Measurements from ENCODE around the gene SYT13.

SYT13 gene

DNA sequence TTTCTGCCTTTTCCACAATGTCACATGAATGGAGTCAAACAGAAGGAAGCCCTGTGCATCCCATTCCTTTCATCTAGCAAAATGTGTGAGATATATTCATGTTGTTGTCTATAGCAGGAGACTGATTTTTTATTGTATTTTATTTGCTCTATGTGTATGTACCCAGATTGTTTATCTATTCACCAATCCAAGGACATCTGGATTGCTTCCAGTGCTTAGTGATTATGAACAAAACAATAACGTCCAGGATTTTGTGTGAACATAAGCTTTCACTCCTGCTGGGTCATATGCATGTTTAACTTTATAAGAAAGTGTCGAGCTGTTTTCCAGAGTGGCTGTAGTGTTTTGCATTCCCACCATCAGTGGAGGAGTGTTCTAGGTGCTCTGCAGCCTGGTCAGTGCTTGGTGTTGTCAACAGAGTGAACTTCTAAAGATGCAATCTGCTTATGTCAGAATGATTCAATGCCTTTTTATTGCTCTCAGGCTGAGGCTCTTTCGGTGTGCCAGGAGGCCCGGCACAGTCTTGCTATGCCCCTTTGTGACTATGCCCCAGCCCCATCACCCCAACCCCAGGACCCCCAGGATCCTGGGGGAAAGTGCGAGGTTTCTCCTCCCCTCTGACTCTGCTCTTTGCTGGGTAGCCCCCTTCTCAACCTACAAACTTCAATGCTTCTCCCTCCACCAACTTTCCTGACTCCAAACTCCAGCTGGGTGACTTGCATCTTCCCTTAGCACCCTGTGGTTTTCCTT is 19.9 kb upstream of the SYT13 start:
- DNase-seq (ENCODE audit: low spot score) = no peak

DNA sequence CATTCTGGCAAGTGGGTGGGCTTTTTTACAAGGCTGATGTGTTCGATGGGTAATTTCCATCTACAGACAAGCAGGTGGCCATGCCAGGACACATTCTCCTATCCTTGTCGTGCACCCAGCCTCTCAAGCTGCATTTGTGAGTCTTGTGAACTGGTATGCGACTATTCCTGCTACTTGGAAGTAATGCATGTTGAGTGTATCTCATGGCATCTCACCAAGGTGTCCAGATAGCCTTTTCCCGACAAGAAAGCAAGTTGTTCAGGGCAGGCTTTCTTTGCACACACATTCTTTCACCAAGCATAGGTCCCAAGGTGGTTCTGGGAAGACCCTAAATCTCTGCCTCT is 18.8 kb upstream of the SYT13 start:
- no peak for DNase-seq (ENCODE audit: low spot score)

DNA sequence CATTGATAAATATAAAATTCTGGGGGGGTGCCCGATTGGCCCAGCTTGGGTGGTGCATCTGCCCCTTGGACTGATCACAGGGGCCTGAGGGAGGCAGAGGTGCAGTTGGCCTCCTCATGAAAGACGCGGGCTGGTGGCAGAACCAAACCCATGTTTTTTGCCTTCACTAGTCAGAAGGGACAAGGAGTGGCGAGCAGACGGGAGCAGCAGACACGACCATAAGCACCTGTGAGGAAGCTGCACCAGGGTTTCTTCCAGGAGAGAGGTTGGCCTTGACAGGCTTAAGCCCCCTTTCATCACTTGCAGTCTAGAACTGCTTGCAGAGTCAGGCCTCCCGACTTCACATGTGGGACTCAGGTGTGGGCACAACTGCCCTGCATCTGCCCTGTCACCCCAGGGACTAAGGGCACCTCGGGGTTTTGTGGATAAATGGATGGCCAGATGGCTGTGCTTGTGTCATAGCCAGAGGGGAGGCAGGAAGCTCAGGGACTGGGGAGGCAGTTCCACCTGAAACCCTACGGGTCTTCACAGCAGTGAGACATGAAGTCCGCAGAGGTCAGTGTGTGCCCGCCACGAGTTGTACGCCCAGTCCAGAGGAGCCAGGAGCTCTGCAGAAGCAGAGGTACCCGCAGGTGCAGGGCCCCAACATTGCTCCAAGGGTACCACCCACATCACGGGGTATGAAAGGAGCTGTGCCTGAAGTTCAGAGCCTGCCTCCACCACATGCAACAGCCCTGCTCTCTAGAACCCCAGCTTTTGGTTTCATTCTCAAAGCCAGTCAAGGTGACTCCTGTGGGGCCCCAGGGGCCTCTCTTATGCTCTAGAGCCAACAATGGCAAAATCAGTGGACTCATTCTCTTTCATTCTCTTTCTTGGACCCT is 18.2 kb upstream of the SYT13 start:
- no peak for DNase-seq (ENCODE audit: low spot score)

DNA sequence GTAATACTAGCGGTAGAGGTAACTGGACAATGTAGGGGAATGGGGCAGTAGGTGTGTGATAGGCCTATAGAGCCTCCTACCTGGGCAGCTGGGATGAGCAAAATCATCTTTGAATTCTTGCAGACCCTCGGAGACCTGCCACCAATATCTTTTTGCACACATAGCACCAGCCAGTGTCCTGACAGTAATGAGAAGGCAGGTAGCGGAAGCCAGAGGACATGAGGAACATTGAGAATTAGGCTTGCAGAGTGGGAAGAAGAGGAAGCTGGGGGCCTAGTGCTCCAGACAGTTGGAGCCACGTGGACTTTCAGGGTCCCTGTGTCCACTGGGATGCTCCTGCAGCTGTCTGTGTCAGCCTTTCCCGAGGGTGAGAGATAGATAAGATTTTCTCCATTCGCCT is 17.2 kb upstream of the SYT13 start:
- no peak for DNase-seq (ENCODE audit: low spot score)

DNA sequence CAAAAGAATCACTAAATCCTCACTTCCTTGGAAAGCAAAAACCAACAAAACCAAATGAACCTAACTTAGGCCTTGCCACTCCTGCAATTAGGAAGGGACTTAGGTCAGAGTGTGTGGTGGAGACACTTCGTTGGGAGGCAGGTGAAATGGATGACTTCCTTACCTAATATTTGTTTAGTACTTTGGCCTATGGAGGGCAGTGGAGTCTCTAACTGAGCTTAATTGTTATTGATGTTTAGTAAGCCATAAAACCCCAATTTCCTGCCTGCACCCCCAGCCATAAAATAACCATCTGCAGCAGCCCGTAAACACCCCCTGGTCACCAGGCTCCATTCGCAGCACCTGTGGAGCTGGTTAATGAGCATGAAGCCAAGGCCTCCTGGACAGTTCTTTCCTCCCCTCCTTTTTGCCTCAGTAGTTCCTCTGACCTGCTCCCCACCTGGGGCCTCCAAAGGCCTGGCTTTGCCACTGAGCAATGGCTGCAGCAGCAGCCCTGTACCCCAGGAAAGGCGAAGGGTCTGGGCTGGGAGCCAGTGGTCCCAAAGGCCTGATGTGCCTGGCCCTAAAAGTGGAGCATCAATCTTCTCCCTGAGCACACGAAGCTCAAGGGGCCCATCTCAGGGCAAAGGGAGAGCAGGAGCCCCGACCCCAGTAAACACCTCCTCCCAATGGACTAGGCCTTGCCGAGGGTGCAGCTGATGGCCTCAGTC is 15.6 kb upstream of the SYT13 start:
- DNase-seq (ENCODE audit: low spot score) = no peak

DNA sequence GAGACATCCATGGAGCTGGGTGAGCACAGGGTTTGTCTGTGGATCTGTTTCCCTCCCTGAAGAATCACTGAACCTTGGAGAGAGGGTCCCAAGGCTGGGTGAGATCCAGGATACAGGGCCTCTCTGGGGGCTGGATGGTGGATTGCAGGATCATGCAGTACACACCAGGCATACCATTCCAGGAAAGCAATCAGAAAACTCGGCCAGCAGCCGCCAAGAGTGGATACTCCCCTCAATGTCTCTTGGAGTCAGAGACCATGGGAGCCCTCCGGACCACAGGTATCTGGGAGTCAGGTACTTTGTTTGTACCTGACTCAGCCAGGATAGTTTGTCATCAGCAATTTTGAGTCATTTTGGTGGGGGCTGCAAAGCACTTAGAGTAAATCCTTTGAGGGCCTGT is 14.6 kb upstream of the SYT13 start:
- DNase-seq (ENCODE audit: low spot score) = no peak

DNA sequence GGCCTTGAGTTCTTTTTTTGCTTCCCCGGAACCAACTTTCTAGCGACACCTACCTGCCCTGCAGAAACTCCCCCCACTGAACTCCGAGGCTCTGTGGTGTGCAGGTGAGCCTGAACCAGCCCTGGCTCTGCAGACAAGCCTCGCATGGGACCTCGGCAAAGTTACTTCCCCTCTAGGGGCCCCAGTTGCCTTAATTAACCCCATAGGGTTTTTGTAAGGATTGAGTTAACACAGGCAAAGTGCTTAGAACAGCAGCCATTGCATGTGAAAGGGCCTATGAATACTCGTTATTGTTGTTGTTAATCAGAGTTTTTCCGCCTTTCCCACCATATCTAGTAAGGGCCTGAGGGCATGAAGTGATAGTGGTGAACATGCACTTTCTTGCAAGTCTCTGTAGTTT is 12.6 kb upstream of the SYT13 start:
- no peak for DNase-seq (ENCODE audit: low spot score)

DNA sequence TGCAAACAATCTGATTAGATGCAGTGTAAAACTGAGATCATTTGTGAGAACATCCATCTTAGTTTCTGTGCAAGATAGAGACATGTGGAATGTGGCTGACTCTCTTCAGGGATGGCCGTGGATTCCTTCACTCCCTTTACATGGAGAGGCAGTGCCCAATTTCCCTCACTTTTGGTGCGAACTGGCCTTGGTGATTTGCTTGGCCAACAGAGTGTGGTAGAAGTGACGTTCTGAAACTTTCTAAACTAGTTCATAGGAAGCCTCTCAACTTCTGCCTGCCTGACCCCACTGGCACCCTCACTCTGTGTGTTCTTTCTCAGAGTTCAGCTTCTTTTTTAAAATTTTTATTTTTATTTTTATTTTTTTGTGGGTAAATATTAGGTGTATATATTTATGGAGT is 9.9 kb upstream of the SYT13 start:
- no peak for DNase-seq (ENCODE audit: low spot score)

DNA sequence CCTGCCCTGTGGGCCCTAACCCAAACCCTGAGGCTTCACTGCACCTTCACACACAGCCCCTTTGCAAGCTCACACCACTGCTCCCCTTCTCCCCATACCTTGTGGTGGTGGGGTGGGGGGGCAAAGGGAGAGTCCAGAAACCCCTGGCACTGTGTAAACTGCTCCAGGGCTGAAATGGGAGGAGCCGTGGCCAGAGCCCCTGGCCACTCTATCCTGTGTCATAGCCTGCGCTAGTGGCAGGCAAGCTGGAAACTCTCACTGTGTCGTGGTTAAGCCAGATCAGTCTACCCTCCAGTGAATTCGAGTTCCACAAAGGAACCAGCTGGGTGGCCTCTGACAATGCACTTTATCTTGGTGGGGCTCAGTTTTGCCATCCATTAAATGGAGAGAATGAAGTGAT is 8.4 kb upstream of the SYT13 start:
- no peak for DNase-seq (ENCODE audit: low spot score)

DNA sequence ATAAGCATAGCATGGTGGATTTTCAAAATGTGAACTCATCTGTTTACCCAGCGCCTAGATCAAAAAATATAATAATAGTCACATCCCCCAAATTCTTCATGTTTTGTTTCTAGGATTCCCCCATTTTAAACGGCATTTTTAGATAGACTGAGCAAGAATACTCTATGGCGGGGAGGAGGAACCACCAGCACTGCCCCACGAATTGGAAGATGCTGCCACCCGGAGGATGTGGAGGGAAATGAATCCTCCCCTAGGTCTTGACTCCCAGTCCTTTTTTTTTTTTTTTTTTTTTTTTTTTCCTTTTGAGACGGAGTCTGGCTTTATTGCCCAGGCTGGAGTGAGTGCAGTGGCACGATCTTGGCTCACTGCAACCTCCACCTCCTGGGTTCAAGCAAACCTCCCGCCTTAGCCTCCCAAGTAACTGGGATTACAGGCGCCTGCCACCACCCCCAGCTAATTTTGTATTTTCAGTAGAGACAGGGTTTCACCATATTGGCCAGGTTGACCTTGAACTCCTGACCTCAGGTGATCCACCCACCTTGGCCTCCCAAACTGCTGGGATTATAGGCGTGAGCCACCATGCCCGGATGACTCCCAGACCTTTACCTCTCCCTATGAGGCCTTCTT is 7.5 kb upstream of the SYT13 start:
- peak; percentile 93 for DNase-seq (ENCODE audit: low spot score)

DNA sequence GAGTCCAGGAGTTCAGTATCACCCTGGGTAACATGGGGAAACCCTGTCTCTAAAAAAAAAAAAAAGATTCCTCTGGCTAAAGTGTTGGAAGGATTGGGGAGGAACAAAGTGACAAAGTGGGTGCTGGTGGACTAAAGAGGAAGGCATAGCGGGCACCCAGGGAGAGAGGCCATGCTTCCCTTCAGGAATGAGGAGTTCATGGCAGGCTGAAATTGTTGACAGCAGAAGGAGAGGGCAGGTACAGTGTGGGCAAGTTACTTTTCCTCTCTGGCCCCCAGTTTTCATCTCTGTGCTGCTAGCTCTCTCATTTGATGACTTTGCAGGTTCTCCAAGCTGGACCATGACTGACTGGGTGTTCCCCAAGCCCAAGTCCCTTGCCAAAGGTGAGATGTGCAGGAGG is 4.4 kb upstream of the SYT13 start:
- no peak for DNase-seq (ENCODE audit: low spot score)

DNA sequence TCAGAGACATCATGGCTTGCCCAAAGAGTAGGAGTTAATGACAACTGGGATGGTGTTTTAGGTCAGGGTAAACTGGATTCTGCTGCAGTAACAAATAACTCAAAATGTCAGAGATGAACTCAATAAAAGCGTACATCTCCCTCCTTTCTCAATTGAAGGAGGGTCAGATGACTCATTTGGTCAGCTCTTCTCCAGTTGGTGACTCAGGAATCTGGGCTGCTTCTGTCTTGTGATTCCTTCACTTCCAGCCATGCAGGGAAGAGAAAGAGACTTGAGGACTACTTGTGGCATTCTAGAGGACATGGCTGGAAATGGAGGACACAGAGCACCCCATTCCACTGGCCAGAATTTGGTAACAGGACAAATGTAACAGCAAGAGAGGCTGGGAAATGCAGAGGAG is 3.2 kb upstream of the SYT13 start:
- peak; percentile 51 for DNase-seq (ENCODE audit: low spot score)

DNA sequence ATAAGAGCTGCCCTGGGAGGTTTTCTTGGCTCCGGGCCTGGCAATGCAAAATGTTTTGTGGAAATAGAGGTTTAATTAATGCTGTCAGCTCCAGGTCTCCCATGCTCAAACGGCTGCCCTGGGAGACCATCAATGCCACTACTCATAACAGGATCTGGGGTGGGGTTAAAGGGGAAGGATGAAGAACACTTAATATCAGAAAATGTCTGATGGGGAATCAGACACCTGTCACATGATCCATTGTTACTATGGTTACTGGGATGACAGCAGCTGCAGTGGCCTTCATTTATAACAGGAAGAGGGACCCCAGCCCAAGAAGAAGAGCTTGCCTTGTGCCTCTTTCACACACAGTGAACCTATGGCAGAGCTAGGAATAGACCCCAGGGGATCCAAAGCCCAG is 2.2 kb upstream of the SYT13 start:
- no peak for DNase-seq (ENCODE audit: low spot score)

DNA sequence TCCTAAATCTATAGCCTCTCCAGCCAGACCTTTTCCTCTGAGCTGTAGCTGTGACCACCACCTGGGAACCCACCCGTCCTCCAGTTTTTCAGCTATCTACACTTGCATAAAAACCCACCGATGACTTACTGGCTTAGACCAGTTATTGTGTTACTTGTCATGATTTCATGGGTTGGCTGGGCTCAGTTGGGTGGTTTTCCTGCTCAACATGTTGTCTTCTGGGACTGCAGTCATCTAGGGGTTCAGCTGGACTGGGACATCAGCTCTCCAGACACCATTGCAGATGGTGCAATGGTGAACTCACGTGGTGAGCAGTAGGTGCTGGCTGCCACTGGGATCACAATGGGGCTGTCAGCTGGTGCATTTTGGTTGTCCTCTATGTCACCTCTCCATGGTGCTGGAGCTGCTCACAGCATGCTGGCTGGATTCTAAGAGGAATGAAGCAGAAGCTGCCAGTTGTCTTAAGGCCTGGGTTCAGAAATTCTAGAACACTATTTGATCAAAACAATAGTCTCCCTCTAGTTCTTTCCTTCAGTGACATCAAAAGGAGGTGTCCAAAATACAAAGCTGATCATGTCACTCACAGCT is 1.3 kb upstream of the SYT13 start:
- no peak for DNase-seq (ENCODE audit: low spot score)

DNA sequence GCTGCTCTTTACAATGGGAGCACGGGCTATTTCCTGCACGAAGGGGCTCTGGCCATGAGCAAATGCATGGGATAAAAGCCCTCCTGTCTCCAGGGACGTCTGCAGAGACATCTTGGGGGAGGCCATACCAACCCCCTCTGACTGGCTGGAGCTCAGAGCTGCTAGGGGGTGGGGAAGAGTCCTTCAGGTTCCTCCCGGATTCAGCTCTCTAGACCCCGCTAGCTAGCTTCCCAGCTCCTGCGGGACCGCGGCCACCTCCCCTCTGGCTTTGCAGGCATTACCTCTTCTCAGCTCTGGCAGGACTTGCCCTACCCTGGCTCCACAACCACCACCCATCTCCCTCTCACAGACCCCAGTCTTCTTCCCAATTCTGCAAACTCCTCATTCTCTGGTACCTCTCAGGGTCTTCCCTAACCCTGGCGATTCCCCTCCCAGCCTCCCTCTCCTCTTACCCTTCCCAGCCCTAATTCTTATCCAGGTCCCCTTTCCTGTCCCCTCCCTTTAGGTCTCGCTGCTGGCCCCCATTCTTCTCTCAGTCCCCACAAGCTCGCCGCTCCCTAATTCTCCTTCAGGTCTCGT is 802 bp downstream of the SYT13 start:
- DNase-seq (ENCODE audit: low spot score) = no peak

DNA sequence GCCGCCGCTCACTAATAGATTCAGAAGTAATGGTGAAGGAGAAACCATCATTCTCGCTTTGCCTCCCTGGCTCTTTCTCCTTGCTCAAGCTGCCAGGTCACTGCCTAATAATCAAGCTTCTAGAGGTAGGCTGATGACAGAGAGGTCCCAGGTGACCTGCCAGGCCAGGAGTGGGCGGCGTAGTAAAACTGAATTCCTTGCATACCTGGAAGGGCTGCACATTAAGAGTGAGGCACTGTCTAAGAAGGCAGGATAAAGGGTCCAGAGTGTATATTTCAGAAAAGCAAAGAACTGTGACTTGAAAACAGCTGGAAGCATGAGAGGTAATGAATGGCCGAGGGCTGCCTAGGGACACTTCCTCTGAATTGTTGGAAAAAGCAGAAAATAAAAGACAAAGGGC is 4.1 kb downstream of the SYT13 start:
- DNase-seq (ENCODE audit: low spot score) = no peak

DNA sequence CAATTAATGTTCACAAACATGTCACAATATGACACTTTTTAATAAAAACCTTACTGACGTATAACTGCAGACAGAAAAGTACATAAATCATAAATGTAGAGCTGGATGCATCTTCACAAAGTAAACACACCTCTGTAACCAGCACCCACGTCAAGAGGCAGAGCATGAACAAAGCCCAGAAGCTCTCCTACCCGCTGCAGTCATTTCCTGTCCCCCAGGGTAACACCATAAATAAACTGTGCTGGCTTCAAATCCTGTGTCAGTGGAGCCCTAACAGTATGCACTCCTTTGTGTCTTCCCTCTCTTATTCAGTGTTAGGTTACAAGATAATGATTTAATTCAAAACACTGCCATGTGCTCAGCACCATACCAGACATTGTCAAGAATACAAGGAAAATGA is 5.7 kb downstream of the SYT13 start:
- DNase-seq (ENCODE audit: low spot score) = no peak

DNA sequence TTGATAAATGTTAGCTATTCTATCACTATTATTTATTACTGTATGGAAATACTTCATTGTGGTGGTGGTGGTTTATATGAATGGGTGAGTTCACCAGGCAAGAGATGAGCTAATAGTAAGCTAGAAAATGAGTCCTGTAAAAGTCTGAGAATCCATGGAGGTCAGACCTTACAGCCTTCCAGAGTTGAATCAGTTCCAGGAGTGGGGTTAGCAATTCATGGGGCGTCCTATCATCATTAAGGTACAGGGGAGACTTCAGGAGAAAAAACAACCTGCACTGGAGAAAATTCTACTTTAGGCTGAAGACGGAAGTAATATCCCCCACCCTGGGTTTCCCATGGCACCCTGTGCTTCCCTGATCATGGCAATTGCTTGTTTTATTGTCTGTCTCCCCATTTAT is 6.5 kb downstream of the SYT13 start:
- DNase-seq (ENCODE audit: low spot score) = no peak

DNA sequence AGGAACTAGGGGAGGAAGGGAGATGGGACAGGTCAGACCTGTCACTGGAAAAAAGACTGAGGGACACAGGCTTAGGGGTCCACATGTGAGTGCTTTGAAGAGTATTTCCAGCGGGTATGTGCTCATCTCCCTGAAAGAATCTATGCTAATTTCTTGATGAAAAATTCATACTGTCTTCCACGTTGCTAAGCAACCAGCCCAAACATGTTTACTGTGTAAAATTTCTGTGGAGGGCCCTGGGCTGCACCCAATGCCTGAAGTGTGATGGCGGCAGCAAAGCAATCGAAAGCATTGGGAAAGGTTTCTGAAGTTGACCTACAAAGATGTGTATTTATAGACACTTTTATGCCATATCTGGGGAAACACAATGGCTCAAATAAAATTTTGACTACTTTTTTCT is 7.4 kb downstream of the SYT13 start:
- DNase-seq (ENCODE audit: low spot score) = no peak

DNA sequence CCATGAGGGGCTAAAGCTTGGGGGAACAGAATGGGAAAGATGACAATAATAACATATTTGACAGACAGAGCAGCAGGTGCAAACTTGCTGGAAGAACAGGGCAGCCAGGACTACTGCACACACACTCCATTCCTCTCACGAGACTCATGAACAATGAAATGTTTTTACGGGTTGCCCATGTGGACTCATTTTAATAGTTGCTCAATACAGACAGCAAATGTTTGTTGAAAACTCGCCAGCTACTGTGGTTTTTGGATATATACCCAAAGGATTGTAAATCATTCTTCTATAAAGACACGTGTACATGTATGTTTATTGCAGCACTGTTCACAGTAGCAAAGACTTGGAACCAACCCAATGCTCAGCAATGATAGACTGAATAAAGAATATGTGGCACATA is 10.3 kb downstream of the SYT13 start:
- DNase-seq (ENCODE audit: low spot score) = no peak

DNA sequence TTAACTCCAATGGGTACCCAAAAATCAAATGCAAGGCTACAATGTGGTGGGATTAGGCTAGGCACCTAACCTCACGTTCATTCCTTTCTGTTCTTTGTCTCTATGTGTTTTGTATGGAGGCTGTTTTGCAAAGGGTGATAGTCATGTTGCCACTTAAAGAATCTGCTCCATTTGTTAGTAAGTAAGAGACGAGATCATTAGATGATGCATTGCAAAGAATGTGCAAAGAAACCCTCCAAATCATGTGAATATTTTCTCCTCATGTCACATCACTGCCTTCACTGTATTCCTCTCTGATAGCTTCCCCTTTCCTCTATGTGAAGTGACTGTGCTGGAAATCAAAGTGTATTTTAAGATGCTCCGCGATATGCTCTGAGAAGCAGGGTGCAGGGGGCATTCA is 11.9 kb downstream of the SYT13 start:
- no peak for DNase-seq (ENCODE audit: low spot score)

DNA sequence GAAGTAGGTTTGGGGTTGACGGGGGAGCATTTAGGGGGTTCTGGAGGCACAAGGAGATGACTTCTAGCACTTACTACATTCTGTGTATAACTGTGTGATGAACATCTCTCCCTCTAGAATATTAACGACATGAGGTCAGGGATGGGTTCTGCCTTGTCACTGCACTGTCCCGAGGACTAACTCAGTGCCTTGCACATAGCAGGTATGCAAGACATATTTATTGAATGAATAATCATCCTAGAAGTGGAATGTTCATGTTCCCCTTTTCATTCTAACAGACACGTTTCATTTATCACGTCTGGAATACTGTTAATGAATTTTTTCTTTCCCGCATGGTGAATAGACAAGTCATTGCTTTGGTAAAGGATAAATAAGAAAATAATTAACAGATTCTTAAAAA is 12.6 kb downstream of the SYT13 start:
- no peak for DNase-seq (ENCODE audit: low spot score)

All from GM03348 (cell line).